ENCODE data around the gene TPSD1. TPM values are rescaled to one million over a fixed set of nuclear protein-coding genes. Genes with fewer than 3 reads are reported as not detected.
"Not testable (repeated sequence)": the region's sequence is repeated elsewhere in the genome, so short reads cannot be mapped to it uniquely, and the experiment has no call there.

The TPSD1 gene
- total RNA-seq, 6 experiments from 2014 or later: not detected

DNA sequence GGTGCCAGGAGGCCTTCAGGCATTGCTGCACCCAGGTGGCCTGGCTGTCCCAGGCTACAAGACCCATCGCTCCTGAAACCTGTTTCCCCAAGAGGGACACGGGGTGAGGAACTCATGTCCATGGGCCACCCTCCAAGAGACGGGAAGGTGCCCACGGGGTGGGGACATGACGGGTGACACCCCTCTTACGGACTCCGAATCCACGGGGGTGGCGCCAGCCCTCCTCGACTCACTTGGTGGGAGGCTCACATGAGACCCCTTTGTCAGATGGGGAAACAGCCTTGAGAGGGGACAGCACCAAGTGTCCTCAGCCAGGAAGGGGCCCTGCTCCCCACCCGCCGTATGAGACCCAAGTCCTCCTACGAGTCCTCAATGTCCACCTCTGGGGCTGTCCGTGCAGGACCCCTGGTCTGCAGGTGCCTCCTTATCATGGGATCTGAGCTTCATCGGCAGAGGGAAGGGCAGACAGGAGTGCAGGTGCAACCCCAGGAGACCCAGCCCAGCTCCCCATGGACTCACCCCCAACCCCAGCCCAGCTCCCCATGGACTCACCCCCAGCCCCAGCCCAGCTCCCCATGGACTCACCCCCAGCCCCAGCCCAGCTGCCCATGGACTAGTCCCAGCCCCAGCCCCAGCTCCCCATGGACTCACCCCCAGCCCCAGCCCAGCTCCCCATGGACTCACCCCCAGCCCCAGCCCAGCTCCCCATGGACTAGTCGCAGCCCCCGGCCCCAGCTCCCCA lies 25.2 kb upstream of the TPSD1 start:
- H3K27ac Mint-ChIP-seq; H3K4me1 Mint-ChIP-seq (ENCODE audit: low read depth): not testable (repeated sequence)

DNA sequence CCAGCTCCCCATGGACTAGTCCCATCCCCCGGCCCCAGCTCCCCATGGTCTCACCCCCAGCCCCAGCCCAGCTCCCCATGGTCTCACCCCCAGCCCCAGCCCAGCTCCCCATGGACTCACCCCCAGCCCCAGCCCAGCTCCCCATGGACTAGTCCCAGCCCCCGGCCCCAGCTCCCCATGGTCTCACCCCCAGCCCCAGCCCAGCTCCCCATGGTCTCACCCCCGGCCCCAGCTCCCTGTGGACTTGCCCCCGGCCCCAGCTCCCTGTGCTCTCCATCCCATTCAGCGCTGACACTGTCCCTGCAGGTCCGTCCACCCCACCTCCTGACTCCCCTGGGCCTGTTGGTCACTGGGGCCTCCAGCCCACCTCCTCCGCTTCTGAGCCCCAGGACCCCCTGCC lies 24.6 kb upstream of the TPSD1 start:
- not testable (repeated sequence) for H3K27me3 Mint-ChIP-seq (ENCODE audit: insufficient read depth); H3K9me3 Mint-ChIP-seq; H3K4me1 Mint-ChIP-seq (ENCODE audit: low read depth); H3K36me3 Mint-ChIP-seq (ENCODE audit: low read depth); H3K4me3 Mint-ChIP-seq; H3K27ac Mint-ChIP-seq; DNase-seq

More for the DNA sequence above, 25.2 kb upstream of the TPSD1 start:
- DNase-seq; H3K4me3 Mint-ChIP-seq; H3K27me3 Mint-ChIP-seq (ENCODE audit: insufficient read depth); H3K9me3 Mint-ChIP-seq; H3K36me3 Mint-ChIP-seq (ENCODE audit: low read depth): not testable (repeated sequence)

DNA sequence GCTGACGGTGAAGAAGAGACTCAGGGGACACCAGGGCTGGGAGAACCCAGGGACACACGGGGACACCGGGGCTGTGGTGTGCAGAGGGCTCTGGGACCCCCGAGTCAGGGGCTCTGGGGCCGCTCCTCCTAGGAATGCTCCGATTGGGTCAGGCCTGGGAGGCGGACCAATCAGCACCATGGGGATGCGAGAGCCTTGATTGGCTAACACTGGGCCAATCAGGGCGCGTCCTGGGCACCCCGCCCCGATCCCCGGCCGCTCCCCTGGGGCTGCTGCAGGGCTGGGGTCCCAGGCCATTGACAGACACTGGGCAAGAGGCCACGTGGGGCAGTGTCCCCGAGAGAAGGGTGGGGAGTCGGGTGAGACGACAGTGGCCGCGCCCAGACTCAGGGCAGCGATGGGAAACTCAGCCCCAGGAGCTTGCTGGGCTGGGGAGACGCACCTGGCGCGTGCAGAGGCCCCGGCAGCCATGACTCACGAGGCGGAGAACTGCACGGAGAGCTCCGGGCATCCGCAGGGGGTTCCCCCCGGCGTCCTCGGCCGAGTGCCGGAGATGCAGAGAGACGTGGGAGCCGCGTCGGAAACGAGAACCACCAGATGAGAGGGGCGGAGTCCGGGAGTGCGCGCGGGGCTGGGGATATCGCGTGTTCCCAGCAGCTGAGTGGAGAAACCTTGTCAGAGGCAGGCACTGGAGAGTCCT lies 23.7 kb upstream of the TPSD1 start:
- not testable (repeated sequence) for H3K9me3 Mint-ChIP-seq; H3K36me3 Mint-ChIP-seq (ENCODE audit: low read depth); H3K4me3 Mint-ChIP-seq; H3K27me3 Mint-ChIP-seq (ENCODE audit: insufficient read depth); DNase-seq; H3K4me1 Mint-ChIP-seq (ENCODE audit: low read depth); H3K27ac Mint-ChIP-seq

DNA sequence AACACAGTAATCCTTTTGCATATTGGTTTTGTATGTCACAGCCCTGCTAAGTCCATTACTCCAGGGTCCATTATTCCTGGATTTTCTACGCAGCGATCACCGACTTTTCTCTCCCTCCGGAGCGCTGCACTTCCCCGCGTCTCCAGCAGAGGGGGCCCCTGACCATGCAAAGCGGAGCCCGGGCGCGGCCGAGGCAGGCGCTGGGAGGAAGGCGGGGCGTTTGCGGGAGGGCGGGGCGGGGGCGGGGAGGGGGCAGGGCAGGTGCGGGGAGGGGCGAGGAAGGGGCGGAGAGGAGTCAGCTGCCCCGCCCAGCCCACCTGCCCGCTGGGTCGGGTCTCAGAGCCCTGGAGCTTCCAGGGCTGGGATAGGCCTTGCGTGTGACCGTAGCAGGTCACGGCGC lies 19.2 kb upstream of the TPSD1 start:
- not testable (repeated sequence) for H3K27ac Mint-ChIP-seq; H3K4me1 Mint-ChIP-seq (ENCODE audit: low read depth); DNase-seq; H3K36me3 Mint-ChIP-seq (ENCODE audit: low read depth); H3K9me3 Mint-ChIP-seq; H3K27me3 Mint-ChIP-seq (ENCODE audit: insufficient read depth); H3K4me3 Mint-ChIP-seq

DNA sequence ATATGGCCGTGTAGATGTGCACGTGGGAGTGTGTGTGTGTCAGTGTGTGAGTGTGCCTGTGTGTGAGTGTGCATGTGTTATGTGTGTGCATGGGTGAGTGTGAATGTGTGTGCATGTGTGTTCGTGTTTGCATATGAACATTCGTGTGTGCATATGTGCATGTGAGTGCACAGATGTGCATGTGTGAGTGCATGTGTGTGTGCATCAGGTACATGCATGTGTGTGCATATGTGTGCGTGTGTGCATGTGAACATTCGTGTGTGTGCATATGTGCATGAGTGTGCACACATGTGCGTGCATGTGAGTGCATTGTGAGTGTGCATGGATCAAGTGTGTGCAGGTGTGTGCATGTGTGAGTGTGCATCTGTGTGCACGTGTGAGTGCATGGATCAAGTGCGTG lies 17.9 kb upstream of the TPSD1 start:
- Mint-ChIP-seq H3K4me3 (no peak overlapping the region), H3K36me3 (ENCODE audit: low read depth) (no peaks in the 10 kb centered on the region), H3K9me3 (no peaks in the 10 kb centered on the region), H3K27ac (no peak overlapping the region), H3K4me1 (ENCODE audit: low read depth) (no peaks in the 10 kb centered on the region), H3K27me3 (ENCODE audit: insufficient read depth) (peaks cover 3% of the 10 kb centered on the region; the same call in 1 of the 2 replicates)
- no peak for DNase-seq
- TF ChIP-seq, protein P1, sequence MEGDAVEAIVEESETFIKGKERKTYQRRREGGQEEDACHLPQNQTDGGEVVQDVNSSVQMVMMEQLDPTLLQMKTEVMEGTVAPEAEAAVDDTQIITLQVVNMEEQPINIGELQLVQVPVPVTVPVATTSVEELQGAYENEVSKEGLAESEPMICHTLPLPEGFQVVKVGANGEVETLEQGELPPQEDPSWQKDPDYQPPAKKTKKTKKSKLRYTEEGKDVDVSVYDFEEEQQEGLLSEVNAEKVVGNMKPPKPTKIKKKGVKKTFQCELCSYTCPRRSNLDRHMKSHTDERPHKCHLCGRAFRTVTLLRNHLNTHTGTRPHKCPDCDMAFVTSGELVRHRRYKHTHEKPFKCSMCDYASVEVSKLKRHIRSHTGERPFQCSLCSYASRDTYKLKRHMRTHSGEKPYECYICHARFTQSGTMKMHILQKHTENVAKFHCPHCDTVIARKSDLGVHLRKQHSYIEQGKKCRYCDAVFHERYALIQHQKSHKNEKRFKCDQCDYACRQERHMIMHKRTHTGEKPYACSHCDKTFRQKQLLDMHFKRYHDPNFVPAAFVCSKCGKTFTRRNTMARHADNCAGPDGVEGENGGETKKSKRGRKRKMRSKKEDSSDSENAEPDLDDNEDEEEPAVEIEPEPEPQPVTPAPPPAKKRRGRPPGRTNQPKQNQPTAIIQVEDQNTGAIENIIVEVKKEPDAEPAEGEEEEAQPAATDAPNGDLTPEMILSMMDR (IDR thresholded peaks at IDR 0.05): no peak

DNA sequence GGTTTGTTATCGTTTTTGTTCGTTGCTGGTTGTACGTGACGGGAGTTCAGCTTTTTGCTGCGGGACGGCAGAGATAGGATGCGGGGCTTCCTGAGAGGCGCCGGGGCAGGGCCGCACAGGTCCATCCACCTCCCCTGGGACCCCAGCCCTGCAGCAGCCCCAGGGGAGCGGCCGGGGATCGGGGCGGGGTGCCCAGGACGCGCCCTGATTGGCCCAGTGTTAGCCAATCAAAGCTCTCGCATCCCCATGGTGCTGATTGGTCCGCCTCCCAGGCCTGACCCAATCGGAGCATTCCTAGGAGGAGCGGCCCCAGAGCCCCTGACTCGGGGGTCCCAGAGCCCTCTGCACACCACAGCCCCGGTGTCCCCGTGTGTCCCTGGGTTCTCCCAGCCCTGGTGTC lies 17.0 kb upstream of the TPSD1 start:
- not testable (repeated sequence) for H3K27me3 Mint-ChIP-seq (ENCODE audit: insufficient read depth); H3K4me1 Mint-ChIP-seq (ENCODE audit: low read depth); H3K36me3 Mint-ChIP-seq (ENCODE audit: low read depth)

DNA sequence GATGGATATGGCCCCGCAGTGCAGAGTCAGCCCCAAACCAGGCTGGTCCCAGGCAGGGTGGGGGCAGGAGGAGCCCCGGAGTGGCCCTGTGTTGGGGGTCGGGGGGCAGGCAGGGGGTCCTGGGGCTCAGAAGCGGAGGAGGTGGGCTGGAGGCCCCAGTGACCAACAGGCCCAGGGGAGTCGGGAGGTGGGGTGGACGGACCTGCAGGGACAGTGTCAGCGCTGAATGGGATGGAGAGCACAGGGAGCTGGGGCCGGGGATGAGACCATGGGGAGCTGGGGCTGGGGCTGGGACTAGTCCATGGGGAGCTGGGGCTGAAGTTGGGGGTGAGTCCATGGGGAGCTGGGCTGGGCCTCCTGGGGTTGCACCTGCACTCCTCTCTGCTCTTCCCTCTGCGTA lies 16.3 kb upstream of the TPSD1 start:
- H3K4me3 Mint-ChIP-seq; H3K4me1 Mint-ChIP-seq (ENCODE audit: low read depth); H3K27me3 Mint-ChIP-seq (ENCODE audit: insufficient read depth); H3K36me3 Mint-ChIP-seq (ENCODE audit: low read depth); H3K27ac Mint-ChIP-seq; H3K9me3 Mint-ChIP-seq; DNase-seq: not testable (repeated sequence)

More for the DNA sequence above, 17.0 kb upstream of the TPSD1 start:
- H3K27ac Mint-ChIP-seq, DNase-seq, H3K4me3 Mint-ChIP-seq, H3K9me3 Mint-ChIP-seq: not testable (repeated sequence)

DNA sequence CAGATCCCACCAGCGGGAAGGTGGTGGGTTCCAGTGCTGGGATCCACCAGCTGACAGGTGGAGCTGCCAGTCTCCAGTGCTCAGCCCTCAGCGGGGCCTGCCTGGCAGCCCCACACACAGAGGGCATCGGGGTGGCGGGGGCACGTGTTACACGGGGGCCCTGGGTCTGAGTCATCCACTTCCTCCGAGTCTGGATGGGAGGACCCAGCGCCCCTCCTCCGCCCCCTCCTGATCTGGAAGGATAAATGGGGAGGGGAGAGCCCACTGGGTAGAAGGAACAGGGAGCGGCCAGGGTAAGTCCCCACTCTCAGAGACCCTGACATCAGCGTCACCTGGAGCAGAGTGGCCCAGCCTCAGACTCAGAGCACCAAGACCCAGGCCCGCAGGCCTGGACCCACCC lies 15.4 kb upstream of the TPSD1 start, which contains the start of gene TPSAB1:
Gene TPSAB1, plus strand, starts transcription at position 270 of the 400 bp plus-strand sequence. CDS start 234 bp downstream, outside the sequence.
- not testable (repeated sequence) for H3K4me1 Mint-ChIP-seq (ENCODE audit: low read depth); H3K4me3 Mint-ChIP-seq; H3K9me3 Mint-ChIP-seq; H3K27me3 Mint-ChIP-seq (ENCODE audit: insufficient read depth); H3K36me3 Mint-ChIP-seq (ENCODE audit: low read depth); DNase-seq; H3K27ac Mint-ChIP-seq

DNA sequence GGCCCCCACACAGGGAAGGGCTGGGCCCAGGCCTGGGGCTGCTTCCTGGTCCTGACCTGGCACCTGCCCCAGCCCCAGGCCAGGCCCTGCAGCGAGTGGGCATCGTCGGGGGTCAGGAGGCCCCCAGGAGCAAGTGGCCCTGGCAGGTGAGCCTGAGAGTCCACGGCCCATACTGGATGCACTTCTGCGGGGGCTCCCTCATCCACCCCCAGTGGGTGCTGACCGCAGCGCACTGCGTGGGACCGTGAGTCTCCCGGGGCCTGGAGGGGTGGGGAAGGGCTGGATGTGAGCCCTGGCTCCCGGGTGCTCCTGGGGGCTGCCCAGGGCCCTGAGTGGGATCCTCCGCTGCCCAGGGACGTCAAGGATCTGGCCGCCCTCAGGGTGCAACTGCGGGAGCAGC lies 14.8 kb upstream of the TPSD1 start:
- not testable (repeated sequence) for H3K4me1 Mint-ChIP-seq (ENCODE audit: low read depth); H3K36me3 Mint-ChIP-seq (ENCODE audit: low read depth); H3K27me3 Mint-ChIP-seq (ENCODE audit: insufficient read depth); DNase-seq; H3K27ac Mint-ChIP-seq; H3K4me3 Mint-ChIP-seq; H3K9me3 Mint-ChIP-seq

DNA sequence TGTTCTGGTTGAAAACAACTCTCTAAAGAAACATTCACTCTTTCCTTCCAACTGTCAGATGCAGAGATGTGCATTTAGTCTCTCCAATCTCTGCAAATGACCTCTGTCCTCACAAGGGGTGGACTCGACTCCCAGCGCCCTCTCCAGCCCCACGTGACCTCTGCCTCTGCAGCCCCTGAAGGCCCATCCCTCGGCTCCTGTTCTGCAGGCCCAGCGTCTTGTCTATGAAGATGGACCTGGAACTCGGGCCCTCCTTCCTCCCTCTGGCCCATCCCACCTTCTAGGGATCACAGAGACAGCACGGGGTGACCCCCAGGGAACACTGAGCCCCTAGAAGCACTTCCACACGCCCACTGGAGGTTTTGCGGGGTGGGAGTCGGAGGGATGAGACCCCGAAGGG lies 12.5 kb upstream of the TPSD1 start:
- H3K36me3 Mint-ChIP-seq (ENCODE audit: low read depth); H3K4me3 Mint-ChIP-seq; H3K4me1 Mint-ChIP-seq (ENCODE audit: low read depth): not testable (repeated sequence)

DNA sequence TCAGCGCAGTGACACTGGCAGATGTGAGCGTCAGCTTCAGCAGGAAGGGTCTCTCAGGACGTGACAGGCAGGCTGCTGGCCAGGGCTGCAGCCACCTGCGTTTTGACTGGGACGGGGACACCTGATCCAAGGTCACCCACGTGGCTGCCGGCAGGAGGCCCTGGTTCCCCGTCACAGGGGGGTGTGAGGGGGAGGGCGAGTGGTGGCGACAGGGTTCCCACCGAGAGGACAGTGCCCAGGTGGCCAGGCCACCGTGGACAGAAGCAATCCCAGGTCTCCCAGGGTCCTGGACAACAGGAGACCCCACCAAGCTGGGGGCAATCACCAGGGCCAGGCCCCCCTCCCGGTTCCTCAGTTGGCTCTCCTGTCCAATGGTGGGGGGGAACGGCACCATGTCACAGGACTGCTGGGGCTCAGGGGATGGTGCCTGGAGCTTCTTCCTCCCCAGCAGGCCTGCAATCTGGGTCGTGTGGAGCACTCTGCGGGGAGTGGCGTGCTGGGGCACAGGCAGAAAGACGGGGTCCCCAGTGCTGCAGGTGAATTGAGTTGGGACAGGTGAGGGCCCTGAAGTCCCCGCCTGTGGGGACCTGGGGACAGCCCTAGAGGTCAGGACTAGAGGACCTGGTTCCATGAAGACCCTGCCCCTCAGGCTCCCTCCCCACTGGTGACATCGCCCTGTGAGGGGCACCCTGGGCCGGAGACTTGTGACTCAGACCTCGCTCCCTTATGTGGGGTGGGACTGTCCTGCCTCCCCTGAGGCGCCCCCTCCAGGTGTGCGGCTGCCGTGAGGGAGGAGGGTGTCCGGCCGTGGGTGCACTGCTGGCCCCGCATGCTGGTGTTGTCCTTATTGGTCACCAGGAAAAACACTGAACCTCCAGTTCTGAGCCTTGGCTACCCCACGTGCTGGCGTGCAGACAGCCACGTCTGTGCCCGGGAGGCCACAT lies 11.7 kb upstream of the TPSD1 start:
- H3K36me3 Mint-ChIP-seq (ENCODE audit: low read depth); H3K27ac Mint-ChIP-seq; H3K9me3 Mint-ChIP-seq; DNase-seq; H3K4me3 Mint-ChIP-seq; H3K4me1 Mint-ChIP-seq (ENCODE audit: low read depth): not testable (repeated sequence)
- H3K27me3 Mint-ChIP-seq (ENCODE audit: insufficient read depth): peaks cover 11% of the 10 kb centered on the region; the same call in 1 of the 2 replicates

More for the DNA sequence above, 12.5 kb upstream of the TPSD1 start:
- DNase-seq, H3K9me3 Mint-ChIP-seq, H3K27ac Mint-ChIP-seq: not testable (repeated sequence)
- H3K27me3 Mint-ChIP-seq (ENCODE audit: insufficient read depth): peaks cover 13% of the 10 kb centered on the region; the same call in 1 of the 2 replicates
